GM18951 (cell line): Measurements from ENCODE around the gene KLHL34.

Experiments used
- POLR2A ChIP-seq: IDR thresholded peaks from 4 replicates; pipeline ENCODE4 v1.6.1; 2011; ENCODE audit warnings: mild to moderate bottlenecking; ENCODE audit not compliant: insufficient read length, insufficient read depth; ENCODE audit errors: extremely low read depth
- in situ Hi-C: fragments of 300-500 bp; cut with MboI; formaldehyde crosslinking; loops from one replicate; pipeline ENCODE4 v1.12.0; 2022; ENCODE audit warnings: low sequenced_read_pairs, mixed read lengths, inconsistent platforms; ENCODE audit not compliant: unreplicated experiment

Gene KLHL34

GRCh38 chrX:21662761-21663160 lies 4.6 kb upstream of the KLHL34 start:
- in situ Hi-C loops: no loop called here
- TF ChIP-seq POLR2A: no peak

- in situ Hi-C loops: no loop called here
- no peak for TF ChIP-seq POLR2A
These were observed 3.2 kb upstream of the KLHL34 start for GRCh38 chrX:21661316-21661715.

DNA sequence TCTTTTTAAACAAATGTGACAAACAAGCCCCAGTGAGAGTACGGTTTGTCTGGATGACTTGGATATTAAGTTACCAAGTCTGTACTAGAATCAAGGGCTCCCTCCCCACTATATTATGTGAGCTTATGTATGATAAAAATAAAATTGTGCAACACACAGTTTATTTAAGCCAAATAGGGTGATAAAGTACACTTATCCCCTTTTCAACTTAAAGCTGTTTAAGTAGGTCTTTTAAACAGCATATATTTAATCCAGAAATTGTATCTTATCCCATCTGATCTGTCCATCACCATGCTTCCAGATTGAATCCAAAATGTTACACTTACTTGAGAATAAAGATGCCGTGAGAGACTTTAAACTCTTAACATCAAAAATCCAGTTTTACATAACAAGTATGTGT lies 2.0 kb upstream of the KLHL34 start:
- no peak for TF ChIP-seq POLR2A
- in situ Hi-C loops: no loop called here

DNA sequence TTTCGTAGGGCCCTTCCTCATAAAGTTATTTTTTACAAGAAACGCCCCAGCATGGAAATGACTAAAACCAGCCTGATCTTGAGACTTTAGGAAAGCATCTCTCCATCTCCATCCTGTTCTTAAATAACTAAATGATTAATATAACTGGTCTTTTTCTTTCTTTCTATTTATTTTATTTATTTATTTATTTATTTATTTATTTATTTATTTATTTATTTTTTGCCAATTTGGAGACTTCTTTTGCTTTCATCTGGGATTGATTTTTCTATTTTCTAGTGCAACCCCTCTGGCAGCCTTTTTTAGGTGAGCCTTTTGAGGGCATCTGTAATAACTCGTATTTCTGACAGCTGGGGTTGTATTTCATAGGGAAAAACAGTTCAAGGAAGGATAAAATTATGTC lies 1.2 kb upstream of the KLHL34 start:
- in situ Hi-C loops: no loop called here
- TF ChIP-seq POLR2A: no peak

- no peak for TF ChIP-seq POLR2A
- in situ Hi-C loops: no loop called here
These were observed 616 bp upstream of the KLHL34 start for GRCh38 chrX:21658746-21659145.

DNA sequence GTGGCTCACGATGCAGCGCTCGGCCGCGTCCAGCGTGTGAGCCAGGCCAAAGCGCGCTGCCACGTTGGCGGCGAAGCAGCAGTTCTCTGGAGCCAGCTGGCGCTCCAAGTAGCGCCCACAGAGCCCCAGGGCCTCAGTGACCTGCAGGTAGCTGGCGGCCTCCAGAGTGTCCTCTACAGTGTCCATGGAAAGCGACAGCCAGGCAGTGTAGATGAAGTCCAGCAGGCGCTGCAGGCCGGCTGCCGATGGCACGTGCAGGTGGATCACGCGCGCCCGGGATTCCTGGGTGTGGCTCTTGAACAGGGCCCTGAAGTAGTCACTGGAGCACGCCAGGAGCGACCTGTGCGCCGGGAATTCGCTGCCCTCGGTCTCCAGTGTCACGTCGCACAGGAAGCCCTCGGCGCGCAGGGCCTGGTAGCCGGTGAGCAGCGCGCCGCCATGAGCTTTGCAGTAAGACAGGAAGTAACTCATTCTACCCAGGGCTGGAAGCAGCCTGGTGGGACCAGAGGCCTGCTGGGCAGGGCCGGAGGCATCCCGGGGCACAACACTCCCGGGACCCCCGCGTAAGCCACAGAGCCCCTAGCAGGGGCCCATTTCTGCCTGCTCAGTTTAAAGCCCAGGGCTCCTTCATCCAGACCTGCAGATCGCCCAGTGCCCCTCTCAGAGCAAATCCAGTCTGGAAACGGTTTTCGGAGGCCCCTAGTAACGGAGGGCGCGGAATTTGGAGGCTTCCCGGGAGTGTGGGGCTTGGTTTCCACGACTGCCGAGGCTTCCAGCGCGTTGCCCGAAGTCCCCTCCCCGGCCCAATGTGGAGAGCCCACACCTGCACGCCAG lies 595 bp downstream of the KLHL34 start:
- no peak for TF ChIP-seq POLR2A
- in situ Hi-C loops: no loop called here

DNA sequence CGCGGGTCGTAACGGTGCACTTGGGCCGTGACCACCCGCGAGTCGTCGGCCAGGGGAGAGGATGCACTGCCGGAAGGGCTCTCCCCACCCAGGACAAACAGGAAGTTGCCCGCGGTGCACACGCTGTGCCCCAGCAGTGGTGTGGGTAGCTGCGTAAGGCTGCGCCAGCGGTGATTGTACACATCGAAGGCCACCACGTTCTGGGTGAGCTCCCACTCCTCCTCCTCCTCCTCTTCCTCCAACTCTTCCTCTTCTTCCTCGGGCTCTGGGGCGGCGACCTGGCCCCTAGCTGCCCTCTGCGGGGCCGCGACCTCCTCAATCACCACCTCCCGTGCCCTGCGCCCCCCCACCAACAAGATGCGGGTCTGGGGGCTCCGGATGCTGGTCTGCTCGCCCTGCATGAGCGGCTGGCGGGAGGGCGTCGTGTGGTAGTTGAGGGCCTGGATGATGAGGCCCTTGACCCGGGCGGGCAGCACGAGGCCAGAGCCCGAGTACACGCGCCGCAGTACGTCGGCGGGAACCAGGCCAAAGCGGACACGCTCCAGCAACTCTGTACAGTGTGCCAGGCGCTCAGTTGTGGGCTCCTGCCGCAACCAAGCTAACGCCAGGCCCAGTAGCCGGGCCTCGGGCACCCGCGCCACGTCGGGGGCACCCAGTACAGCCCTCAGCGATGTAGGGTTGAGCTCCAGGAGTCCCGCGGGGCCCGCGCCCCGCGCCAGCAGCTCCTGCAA lies 1.4 kb downstream of the KLHL34 start:
- TF ChIP-seq POLR2A: no peak
- in situ Hi-C loops: no loop called here

DNA sequence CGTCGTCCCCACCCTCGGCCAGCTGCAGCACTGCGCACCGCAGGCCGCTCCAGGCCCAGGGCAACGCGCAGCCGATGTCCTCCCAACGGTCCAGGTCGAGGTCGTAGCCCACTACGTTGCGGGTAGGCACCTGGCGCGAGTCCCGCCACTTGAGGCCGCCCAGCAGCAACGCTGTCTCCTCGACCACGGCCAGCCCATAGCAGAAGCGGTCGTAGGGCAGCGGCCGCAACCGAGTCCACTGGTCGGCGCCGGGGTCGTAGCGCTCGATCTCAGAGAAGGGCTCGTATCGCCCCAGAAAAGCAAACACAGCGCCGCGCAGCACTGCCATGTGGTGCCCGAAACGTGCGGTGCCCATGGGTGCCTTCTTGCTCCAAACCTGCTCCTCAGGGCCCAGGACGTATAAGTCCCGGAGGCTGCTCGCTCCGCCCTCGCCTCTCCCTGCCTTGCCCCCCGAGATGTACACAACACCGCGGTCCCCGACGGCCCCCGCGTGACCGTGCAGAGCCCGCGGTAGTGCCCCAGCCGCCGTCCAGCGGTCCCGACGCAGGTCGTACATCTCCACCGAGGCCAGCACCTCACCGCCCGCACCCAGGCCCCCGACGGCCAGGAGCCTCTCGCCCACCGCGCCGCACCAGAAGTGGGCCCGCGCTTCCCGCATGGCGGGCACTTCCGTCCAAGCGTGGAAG lies 2.1 kb downstream of the KLHL34 start:
- in situ Hi-C loops: no loop called here
- TF ChIP-seq POLR2A: no peak

- in situ Hi-C loops: no loop called here
- no peak for TF ChIP-seq POLR2A
These were observed 12.2 kb downstream of the KLHL34 start for GRCh38 chrX:21645886-21646285.

- in situ Hi-C loops: no loop called here
- TF ChIP-seq POLR2A: no peak
These were observed 12.7 kb downstream of the KLHL34 start for GRCh38 chrX:21645431-21645830.

DNA sequence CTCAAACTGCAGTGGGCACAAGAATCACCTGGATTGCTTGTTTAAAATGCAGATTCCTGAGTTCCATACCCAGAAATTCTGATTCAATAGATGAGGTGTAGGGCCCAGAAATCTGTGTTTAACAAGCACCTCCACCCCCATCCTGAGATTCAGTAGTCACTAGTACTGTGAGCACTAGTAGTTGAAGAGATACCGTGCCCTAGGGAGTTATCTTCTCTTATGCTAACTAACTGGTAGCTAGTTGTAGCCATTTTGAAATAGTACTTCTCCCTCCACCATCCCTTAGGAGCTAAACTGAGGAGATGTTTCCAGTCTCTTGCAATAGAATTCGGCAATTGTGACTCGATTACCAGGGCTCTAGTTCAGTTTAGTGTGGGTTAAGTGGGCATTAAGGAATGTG lies 18.4 kb downstream of the KLHL34 start:
- in situ Hi-C loops: no loop called here
- no peak for TF ChIP-seq POLR2A

GRCh38 chrX:21638311-21638710 lies 19.8 kb downstream of the KLHL34 start:
- no peak for TF ChIP-seq POLR2A
- in situ Hi-C loops: no loop called here

GRCh38 chrX:21632027-21632426 lies 26.1 kb downstream of the KLHL34 start:
- in situ Hi-C loops: no loop called here
- TF ChIP-seq POLR2A: no peak
